HG03378 (cell line): ENCODE measurements around the gene ZNF296.

Source experiments
- ATAC-seq: cut with Tn5 transposase; IDR thresholded peaks from one replicate; pipeline ENCODE4 v1.9.1; 2021; ENCODE audit warnings: mild to moderate bottlenecking, moderate library complexity; ENCODE audit not compliant: unreplicated experiment

The ZNF296 gene

DNA sequence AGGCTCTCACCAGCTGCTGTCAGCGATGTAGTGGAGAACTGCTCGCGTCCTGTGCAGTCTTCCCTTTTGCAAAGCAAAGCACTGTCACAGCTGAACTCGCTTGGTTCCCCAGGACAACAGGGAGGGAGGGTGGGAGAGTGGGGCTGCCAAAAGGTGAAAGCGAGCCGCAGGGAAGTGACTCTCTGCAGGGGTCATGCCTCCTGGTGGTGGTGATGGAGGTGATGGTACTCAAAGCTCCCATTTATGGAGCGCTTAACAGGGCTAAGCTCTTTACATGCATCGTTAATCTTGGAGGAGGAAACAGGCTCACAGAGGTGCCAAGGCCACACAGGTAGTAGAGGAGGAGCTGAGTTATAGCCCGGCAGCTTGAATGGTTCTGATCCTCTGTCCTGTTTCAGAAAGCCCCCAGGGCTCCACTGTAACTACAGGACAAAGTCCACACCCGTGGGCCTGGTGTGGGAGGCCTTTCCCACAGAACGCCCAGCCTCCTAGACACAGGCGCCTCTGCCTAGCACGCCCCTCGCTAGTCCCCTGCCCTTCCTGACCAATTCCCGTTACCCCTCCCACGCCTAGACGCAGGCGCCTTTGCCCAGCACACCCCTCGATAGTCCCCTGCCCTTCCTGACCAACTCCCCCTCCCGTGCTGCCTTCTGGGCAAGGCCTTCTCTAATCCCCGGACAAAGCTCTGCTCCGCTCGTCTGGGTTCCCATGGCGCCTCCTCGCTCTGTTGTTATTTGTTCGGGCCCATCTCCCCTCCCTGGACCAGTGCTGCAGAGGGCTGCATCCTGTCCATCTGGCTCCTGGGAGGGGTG lies 27.4 kb upstream of the ZNF296 start:
- no peak for ATAC-seq

DNA sequence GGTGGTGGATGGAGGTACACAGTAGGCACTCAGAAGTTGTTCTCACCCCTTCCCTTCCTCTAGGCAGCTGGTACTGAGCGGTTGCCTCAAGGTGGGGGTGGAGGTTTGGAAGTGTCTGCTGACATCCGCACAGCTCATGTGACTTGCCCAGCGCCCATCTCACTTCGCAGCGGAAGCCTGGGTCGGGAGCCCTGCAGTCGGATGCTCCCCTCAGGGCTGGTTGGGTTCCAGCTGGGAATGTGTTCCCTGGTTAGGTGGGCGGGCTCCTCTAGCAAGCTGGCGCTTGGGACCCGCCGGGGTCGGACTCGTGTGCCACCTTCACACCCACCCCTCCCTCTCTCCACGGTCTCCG lies 26.9 kb upstream of the ZNF296 start:
- no peak for ATAC-seq

DNA sequence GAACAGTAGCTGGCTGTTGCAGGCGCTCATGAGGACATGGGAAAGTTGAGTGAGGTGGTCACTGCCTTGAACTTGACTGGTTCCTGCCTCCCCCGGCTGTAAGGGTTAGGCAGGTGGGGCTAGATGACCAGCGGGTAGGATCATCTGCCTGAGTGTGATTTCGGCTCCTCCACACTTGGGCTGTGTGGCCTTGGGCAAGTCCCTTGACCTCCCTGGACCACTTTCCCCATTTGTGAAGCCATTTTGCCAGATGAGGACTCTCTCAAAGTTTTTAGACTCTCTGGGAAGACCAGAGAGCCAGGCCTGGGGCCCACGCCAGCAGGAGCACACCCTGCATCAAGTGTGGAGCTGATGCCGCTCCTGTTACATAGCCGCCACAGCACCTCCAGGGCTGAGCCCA lies 26.2 kb upstream of the ZNF296 start:
- no peak for ATAC-seq

DNA sequence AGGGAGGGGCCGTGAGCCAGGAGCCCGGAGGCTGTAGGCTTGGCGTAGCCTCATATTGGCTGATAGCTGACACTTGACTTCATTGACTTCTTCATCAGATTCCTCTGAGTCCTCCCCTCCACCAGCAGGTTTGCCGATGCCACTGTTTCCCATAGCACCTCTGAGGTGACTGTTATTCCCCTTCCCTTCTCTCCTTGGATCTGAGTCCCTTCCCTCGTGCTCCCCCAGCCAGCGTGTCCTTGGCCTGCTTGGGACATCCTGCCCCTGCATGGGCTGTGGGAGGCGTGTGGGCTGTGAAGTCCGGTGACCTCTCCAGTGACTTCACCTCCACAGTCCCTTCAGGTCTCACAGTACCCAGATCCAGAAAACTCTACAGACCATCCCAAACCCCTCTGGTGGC lies 25.5 kb upstream of the ZNF296 start:
- ATAC-seq, result no peak

DNA sequence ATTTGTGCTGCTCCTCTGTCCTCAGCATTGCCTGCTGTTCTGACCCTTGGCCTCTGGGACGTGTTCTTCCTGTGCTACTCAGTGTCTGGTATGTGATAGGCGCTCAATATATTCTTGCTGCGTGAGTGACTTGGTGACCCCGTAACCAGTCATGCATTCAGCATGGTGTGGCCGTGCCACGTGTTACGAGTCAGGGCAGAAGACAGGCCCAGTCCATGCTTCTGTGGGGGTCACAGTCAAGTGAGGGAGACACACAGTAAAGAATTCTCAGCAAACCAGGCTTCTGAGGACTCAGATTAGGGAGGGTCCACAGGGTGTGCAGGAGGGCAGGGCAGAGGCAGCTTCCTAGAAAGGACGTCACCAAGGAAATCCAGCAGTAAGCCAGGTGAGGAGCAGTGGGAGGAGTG lies 24.6 kb upstream of the ZNF296 start:
- ATAC-seq, result no peak

DNA sequence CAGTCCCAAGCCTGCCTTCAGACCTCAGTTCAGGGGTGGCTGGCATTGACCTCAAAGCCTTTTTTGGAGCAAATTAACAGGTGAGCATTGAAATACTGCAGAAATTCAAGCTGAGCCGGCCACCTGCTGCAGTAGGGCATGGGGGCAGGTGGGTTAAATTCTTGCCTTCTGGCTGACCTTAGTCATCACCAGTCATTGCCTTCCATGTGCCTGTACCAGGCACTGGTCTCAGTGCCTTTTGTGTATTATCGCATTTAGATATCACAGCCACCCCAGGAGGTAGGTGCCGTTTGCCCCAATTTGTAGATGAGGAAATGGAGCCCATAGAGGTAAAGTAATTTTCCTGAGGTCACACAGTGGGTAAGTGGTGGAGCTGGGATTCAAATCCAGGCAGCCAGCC lies 23.9 kb upstream of the ZNF296 start:
- ATAC-seq, result no peak

DNA sequence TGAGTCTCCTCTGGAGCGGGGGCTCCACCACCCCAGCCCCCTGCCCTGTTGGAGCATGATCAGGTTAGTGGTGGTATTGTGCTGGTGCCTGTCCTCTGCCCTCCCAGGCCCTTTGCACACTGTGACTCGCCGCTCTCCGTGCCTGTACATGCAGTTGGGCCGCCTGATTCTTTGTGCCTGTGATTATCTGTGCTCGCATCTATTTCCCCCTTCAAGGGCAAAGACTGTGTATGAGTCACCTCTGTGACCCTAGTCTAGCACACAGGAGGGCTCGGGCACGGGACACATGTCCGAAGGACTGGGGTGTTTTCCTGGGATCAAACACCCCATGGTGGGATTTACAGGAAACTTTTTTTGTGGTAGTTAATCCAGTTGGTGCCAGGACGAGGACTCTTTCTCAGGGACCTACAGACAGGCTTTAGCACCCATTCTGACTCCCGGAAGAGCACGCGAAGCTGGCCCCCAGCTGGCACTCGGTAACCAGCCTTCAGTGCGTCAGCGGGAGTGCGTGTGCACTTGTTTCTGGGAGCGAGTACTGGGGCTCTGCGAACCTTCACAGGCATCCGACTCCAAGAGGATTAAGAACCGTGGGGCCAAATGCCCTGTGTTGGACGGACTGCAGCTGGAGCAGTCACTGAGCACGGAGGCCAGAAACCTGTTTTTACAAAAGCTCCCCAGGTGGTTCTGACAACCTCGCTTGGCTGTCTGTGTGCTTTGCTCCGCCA lies 23.4 kb upstream of the ZNF296 start:
- no peak for ATAC-seq

DNA sequence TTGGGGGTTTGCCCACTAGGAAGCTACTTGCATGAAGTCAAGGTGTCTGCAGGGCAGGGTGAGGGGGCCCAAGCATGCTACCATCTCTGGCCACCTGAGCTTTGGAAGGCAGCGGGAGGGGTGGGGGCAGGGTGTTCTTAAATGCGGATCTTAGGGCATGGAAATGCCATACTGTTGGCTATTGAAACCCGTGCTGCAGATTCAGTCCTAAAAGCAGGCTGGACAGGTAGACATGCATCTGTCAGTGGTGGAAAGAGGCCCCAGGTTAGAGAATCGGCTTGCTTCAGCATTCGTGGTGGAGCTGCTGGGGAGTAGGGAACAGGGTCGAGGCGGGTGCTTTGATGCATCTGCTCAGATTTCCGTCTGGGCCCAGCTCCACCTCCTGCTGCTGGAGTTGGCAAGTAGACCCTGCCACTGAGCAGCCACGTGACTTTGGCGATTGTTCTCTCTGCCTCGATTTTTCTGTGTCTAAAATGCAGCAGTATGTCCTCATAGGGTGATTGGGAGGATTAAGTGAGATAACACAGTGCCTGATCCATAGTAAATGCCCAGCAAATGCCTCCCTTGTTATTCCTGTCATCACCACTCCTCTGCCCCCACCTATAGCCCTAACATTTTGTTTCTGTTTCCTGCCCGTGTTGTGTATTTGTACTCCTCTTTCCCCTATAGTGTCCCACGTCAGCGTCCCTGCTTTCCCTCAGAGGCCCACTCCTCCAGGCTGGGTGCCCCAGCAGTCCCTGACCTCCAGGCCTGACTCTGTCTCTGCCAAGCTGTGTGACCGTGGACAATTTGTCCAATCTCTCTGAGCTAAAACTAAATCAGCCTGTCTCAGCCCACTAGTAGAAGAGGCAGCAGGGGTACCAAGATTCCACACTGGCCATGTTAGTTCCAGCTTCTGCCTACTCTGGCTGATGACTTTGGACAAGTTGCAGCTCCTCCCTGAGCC lies 22.5 kb upstream of the ZNF296 start:
- ATAC-seq, result no peak

DNA sequence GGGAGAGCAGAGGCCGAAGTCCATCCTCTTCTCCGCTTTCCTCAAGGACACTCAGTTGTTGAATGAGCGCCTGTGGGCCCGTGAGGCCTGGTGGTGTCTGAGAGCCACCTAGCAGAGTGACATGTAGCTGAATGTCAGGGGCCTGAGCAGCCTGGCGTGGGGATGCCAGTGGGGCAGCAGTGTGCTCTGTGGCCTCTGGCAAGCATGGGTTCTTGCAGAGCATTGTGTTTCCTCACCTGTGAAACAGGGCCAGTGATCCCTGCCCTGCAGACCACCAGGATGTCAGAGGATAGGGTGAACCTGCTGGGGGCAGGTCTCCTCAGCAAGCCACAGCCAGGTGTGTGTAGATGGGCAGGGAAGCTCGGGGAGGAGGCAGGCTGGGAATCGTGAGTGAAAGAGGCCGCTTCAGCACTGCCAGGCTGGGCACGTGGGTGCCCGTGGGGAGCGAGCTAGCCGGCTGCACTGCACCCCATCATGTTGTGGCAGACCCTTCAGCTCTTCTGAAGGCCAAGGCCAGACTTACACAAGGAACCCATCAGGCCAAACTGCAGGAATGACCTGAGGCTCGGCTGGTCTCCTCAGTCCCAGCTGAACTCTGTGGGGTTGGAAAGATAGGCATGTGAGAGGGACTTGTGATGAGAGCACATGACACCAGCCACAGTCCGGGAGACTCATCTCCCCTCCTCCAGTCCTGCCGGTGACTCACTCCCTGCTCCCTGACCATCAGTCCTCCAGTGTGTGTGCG lies 21.7 kb upstream of the ZNF296 start:
- ATAC-seq, result no peak

DNA sequence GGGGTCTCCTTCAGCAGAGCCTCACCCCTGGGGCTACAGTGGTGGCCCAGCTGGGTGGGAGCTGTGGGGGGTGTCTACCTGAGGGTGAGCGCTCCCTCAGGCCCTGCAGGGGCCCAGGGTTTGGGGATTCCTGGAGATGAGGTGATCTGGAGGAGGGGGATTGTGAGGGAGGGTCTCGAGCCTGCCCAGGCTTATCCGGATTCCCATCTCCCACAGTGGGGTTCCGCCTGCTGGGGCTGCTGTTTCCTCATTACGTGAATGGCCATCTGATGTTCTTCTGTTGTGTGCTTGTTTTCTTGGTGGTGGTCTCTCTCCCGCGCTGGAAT lies 21.1 kb upstream of the ZNF296 start:
- no peak for ATAC-seq

DNA sequence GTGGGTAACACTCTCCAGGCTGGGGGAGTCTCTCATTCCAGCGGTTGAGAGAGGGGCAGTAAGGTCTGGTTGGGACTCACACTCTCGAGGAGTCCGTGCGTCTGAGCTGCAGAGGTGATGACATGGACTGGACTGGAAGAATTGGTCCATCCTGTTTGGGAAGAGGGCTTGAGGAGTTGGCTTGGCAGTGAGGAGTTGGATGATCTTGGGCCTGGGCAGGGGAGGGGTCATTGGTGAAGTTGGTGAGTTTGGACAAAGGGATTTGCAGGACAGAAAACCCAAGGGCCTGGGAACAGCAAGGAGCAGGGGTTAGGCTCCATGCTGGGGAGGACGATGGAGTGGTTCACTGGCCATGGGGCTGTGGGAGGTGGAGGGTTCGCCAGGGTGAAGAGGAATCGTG lies 20.4 kb upstream of the ZNF296 start:
- no peak for ATAC-seq

DNA sequence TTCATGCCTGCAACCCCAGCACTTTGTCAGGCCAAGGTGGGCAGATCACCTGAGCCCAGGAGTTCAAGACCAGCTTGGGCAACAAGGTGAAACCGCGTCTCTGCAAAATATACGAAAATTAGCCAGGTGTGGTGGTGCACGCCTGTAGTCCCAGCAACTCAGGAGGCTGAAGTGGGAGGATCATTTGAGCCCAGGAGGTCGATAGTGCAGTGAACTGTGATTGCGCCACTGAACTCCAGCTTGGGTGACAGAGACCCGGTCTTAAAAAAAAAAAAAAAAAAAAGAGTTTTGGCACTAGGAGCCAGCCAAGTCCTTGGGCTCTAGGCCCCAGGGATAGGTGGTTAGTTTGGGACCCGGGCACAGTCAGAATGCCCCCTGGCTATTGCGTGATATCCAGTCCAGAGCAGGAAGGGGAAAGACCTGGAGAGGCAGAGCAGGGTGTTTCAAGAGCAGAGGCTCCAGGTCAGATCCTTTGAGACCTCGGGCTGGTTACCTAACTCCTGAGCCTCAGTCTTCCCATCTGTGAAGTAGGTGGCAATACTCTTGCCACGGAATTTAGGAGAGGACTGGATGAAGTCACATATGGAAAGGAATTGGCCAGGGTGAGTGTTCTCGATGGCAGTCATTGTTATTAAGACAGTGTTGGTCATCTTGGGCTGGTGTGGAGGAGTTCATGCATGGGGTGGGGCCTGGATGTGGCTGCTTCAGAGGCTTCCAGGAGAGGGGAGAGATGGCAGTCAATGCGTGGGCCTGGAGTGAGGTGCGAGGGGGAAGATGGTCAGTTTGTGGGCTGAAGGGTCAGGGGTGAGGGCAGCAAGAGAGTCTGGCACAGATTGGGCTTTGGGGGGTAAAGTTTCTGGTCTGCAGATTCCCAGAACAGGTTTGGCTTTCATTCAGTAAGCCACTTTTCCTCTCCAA lies 19.5 kb upstream of the ZNF296 start:
- ATAC-seq, result no peak

DNA sequence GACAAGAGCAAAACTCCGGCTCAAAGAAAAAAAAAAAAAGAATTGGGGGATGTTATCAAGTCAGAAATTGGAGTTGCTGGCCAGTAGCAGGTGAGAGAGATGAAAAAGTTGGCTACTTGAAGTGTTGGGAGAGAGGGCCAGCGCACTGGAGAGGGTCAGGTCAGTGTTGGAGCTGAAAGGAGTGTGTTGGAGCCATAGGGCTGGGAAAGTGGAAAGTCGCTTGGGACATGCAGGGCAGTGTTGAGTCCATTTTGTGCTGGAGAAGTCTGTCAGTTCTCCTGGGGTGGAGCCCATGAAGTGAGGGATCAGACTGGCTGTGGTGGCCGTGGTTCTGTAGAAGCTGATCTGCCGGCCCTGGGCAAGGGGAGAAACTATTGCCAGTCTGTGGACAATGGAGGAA lies 18.4 kb upstream of the ZNF296 start:
- no peak for ATAC-seq

DNA sequence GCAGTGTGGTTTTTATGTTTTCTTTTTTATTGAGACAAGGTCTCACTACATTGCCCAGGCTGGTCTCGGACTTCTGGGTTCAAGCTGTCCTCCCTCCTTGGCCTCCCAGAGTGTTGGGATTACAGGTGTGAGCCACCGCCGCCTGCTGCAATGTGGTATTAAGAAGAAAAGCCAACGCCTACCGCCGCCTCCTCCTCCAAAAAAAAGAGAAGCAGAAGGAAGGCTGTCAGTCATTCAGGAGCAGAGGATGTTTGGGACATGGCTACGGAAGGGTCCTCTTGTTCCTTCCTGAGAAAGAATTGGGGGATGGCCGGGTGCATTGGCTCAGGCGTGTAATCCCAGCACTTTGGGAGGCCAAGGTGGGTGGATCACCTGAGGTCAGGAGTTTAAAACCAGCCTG lies 17.9 kb upstream of the ZNF296 start:
- no peak for ATAC-seq

DNA sequence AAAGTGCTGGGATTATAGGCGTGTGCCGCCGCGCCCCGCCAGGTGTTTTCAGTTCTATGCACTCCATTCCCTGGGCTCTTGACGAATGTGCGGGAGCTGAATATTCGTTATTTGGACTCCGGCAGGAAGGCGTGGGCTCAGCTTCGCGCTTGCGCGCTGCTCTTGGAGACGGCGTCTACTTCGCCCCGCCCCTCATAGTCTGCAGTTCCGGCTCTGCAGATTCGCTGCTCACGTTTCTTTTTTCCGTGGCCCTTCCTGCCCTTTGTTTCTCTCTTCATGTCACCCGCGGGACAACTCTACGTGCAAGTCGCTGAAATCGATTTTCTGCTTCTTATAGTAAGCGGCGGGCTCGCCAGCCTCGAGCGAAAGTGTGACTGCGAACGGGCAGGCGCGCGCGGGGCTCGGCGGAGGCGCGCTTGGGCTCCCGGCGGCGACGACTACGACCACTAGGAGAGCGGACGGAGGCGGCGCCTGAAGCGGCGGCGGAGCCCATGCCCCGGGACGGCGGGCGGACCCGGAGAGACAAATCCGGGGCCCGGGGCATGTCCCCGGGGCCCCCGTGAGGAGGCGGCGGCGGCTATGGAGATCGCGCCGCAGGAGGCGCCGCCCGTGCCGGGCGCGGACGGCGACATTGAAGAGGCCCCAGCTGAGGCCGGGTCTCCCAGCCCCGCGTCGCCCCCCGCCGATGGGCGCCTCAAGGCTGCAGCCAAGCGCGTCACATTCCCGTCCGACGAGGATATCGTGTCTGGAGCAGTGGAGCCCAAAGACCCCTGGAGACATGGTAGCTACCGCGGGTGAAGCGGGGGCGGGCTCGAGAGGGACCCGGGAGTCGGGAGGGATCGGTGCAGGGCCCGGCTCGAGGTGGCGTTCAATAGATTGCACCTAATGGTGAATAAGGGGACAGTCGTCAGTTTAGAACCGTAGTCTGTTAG lies 16.7 kb upstream of the ZNF296 start, which contains the start of gene PPP1R37:
PPP1R37 (plus strand) TSS at position 433 of the 932 bp plus-strand sequence; CDS start at position 580, 147 bp downstream.
- ATAC-seq, result peak; percentile 55

DNA sequence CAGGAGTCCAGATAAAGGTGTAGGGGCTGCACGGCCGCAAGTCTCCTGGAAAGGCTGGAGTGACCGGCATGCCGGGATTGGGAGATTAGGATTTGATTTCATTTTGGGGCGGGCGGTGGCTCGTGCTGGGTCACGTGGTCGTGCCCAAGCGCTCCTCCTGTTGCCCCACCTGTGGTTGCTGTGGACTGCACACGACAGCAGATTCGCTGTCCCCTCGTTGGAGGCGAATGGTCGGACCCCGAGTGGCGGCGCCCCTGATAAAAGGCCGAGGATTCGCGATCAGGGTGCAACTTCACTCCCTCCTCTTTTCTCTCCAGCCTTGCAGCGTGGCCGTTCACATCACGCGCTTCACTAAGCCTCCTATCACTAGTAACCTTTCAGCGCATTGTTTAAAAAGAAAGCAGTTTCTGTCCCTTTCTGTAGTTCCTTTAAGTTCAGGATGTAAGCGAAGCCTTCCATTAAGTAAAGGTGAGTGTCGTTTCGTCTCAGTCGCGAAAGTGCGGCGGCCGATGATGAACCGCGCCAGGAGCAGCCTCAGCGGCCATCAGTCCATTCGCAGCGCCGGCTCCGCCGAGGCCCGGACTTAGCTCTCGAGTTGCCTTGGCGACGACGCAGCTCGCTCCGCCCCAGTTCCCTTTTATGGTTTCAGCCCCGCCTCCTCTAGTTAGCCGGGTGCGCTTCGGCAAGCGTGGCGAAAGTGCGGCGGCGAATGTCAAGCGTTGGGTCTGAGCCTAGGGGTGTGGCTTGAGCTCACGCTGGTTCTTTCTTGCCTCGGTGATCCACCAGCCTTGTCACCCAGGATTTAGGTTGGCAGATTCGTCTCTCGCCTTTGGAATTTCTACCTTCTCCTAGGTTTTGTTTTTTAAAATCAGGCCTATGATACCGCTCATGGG lies 15.0 kb upstream of the ZNF296 start:
- ATAC-seq, result peak; percentile 59

DNA sequence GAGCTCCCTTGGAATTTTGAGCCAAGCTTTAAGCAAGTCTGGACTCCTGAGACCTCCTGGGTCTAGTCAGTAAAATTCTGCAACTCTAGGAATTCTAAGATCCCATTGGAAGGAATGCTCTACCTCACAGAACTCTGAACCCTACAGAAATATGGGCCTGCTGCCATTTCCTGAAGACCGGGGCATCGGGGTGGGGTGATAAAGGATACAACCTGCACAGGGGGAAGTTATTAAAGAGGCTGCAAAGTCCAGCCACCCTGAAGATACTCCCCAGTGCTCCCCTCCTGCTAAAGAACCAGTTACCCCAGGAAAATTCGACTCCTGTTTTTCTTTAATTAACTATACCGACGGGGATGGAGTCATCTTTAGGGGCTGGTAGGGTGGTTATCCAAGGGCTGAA lies 14.3 kb upstream of the ZNF296 start:
- no peak for ATAC-seq

DNA sequence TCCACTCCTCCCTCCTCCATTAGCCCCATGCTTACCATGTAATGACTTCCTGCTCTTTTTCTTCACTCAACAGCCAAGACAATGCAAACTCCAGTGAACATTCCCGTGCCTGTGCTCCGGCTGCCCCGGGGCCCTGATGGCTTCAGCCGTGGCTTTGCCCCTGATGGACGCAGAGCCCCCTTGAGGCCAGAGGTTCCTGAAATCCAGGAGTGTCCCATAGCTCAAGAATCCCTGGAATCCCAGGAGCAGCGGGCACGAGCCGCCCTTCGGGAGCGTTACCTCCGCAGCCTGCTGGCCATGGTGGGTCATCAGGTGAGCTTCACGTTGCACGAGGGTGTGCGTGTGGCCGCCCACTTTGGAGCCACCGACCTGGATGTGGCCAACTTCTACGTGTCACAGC lies 13.8 kb upstream of the ZNF296 start:
- no peak for ATAC-seq
